Natural killer cell (primary cell): ENCODE results near the gene PCDHA9. TPM values are rescaled to one million over a fixed set of nuclear protein-coding genes. Genes with fewer than 3 reads are reported as not detected.

Experiments used
- ATAC-seq, 3 donors: fragments of 150-1000 bp in 2 of 3; fragments of 200-7000 bp in 1 of 3; cut with Tn5 transposase; 1 replicate in 1 of 3; 2 replicates in 2 of 3; pipeline ENCODE4 v1.10.0; 2021; ENCODE audit warnings: mild to moderate bottlenecking in 2 of 3, moderate library complexity in 2 of 3
- DNase-seq, 2 donors: peaks; one replicate each; pipeline versions ENCODE4 v3.0.0 to v3.0.0-alpha.2; 2013 to 2021; ENCODE audit warnings: mixed read lengths in 1 of 2
- H3K27ac ChIP-seq: one replicate; pipeline ENCODE4 v1.5.1; 2013; ENCODE audit warnings: mild to moderate bottlenecking, low read length
- H3K27me3 ChIP-seq: one replicate; pipeline ENCODE4 v1.6.1; 2013; ENCODE audit warnings: low read length; ENCODE audit not compliant: control insufficient read depth, insufficient read depth
- H3K36me3 ChIP-seq: one replicate; pipeline ENCODE4 v1.6.1; 2013; ENCODE audit warnings: low read length; ENCODE audit not compliant: control insufficient read depth, insufficient read depth
- H3K4me1 ChIP-seq: one replicate; pipeline ENCODE4 v1.6.1; 2013; ENCODE audit warnings: low read length; ENCODE audit not compliant: control insufficient read depth, insufficient read depth
- H3K4me3 ChIP-seq: one replicate; pipeline ENCODE4 v1.5.1; 2013; ENCODE audit warnings: low read length
- H3K9me3 ChIP-seq: one replicate; pipeline ENCODE4 v1.6.1; 2013; ENCODE audit warnings: low read length; ENCODE audit not compliant: control insufficient read depth, insufficient read depth
- H3K27ac Mint-ChIP-seq, 2 donors: one replicate each; pipeline ENCODE4 v1.8.0; 2022; ENCODE audit warnings: mild to moderate bottlenecking in 2 of 2, mixed read lengths in 2 of 2, moderate library complexity in 1 of 2
- H3K27me3 Mint-ChIP-seq, 2 donors: one replicate each; pipeline ENCODE4 v1.8.0; 2022; ENCODE audit warnings: low read depth in 2 of 2, mixed read lengths in 2 of 2
- H3K36me3 Mint-ChIP-seq: one replicate; pipeline ENCODE4 v1.8.0; 2022; ENCODE audit warnings: mixed read lengths
- H3K4me1 Mint-ChIP-seq, 2 donors: one replicate each; pipeline ENCODE4 v1.8.0; 2022; ENCODE audit warnings: mixed read lengths in 2 of 2
- H3K4me3 Mint-ChIP-seq: one replicate; pipeline ENCODE4 v1.8.0; 2022; ENCODE audit warnings: mild to moderate bottlenecking, moderate library complexity, mixed read lengths
- H3K9me3 Mint-ChIP-seq, 2 donors: one replicate each; pipeline ENCODE4 v1.8.0; 2022; ENCODE audit warnings: mixed read lengths in 2 of 2
- CTCF ChIP-seq: fragments of 200-600 bp; IDR thresholded peaks from one replicate; pipeline ENCODE4 v1.8.0; 2022; ENCODE audit warnings: antibody characterized with exemption
- WGBS: methylation state at CpG from one replicate; pipeline ENCODE4 v1.1.7; 2013; ENCODE audit warnings: missing lambda C conversion rate; ENCODE audit not compliant: insufficient coverage; 5-methylcytosine and 5-hydroxymethylcytosine counted together
- intact Hi-C: fragments of 100-400 bp; cut with micrococcal nuclease; formaldehyde crosslinking; loops from one replicate; pipeline ENCODE4 v1.14.2; 2022
- total RNA-seq, 4 donors: library from RNA; stranded (reverse); fragments of 120-200 nt in 1 of 4; gene quantifications; one replicate each; pipeline versions ENCODE4 v1.2.3 to v1.2.4, GENCODE V29; 2013 to 2022

PCDHA9 gene
- total RNA-seq, 3 donors from 2014 or later (not counting 1 experiment from before 2014, with no cell fraction given): not detected

GRCh38 chr5:140877262-140877581 lies 29.0 kb downstream of the PCDHA9 start:
- WGBS: 48% methylated on average over 37 of the region's 37 CpGs
- Histone ChIP-seq H3K4me1 (no peaks in the 10 kb centered on the region), H3K4me3 (no peak overlapping the region), H3K9me3 (peaks cover 17% of the 10 kb centered on the region), H3K27me3 (peaks cover 6% of the 10 kb centered on the region), H3K27ac (no peak overlapping the region), H3K36me3 (no peaks in the 10 kb centered on the region)
- no peaks in the 10 kb centered on the region for H3K36me3 Mint-ChIP-seq
- H3K27ac Mint-ChIP-seq: no peak overlapping the region
- intact Hi-C loops: no loop called here
- H3K27me3 Mint-ChIP-seq: peaks cover 6% of the 10 kb centered on the region in 2 donors
- DNase-seq (no peak), ATAC-seq (no peak)
- H3K4me3 Mint-ChIP-seq: no peak overlapping the region
- peaks cover 8 to 16% of the 10 kb centered on the region in 2 donors for H3K9me3 Mint-ChIP-seq
- TF ChIP-seq CTCF: no peak
- H3K4me1 Mint-ChIP-seq: no peaks in the 10 kb centered on the region

GRCh38 chr5:140881889-140882590 lies 33.9 kb downstream of the PCDHA9 start, which contains the start of gene PCDHA13:
PCDHA13 (plus strand) TSS chr5:140882124; CDS start chr5:140882269, 145 bp downstream.
- Mint-ChIP-seq H3K4me3 (no peak within 1 kb of the TSS), H3K9me3 (peaks cover 8 to 16% of the 10 kb centered on the region in 2 donors), H3K27me3 (peaks cover 6% of the 10 kb centered on the region in 2 donors), H3K27ac (no peak within 1 kb of the TSS), H3K4me1 (no peaks in the 10 kb centered on the region), H3K36me3 (no peaks in the 10 kb centered on the region)
- DNase-seq: no peak
- Histone ChIP-seq H3K4me1 (no peaks in the 10 kb centered on the region), H3K36me3 (no peaks in the 10 kb centered on the region), H3K9me3 (peaks cover 14% of the 10 kb centered on the region), H3K4me3 (no peak within 1 kb of the TSS), H3K27ac (no peak within 1 kb of the TSS), H3K27me3 (peaks cover 5% of the 10 kb centered on the region)
- intact Hi-C loops: no loop called here
- WGBS: 15% methylated on average over 29 of the region's 35 CpGs
- no peak for TF ChIP-seq CTCF
- ATAC-seq: no peak

GRCh38 chr5:140882591-140882899 lies 34.4 kb downstream of the PCDHA9 start:
- no peaks in the 10 kb centered on the region for H3K36me3 ChIP-seq
- H3K9me3 ChIP-seq: peaks cover 14% of the 10 kb centered on the region
- no peak overlapping the region for H3K4me3 ChIP-seq
- DNase-seq (no peak), ATAC-seq (no peak)
- TF ChIP-seq CTCF: no peak
- H3K27ac ChIP-seq: no peak overlapping the region
- H3K27me3 ChIP-seq: peaks cover 5% of the 10 kb centered on the region
- no peaks in the 10 kb centered on the region for H3K4me1 ChIP-seq
- intact Hi-C loops: no loop called here
- no peak overlapping the region for H3K27ac Mint-ChIP-seq
- H3K27me3 Mint-ChIP-seq: peaks cover 6% of the 10 kb centered on the region in 2 donors
- H3K9me3 Mint-ChIP-seq: peaks cover 9 to 19% of the 10 kb centered on the region in 2 donors
- H3K4me1 Mint-ChIP-seq: no peaks in the 10 kb centered on the region
- no peak overlapping the region for H3K4me3 Mint-ChIP-seq
- no peaks in the 10 kb centered on the region for H3K36me3 Mint-ChIP-seq
- 27% methylated on average over 12 of the region's 12 CpGs for WGBS

- Histone ChIP-seq H3K36me3 (no peaks in the 10 kb centered on the region), H3K27me3 (peaks cover 5% of the 10 kb centered on the region), H3K4me3 (no peak overlapping the region), H3K4me1 (no peaks in the 10 kb centered on the region), H3K27ac (no peak overlapping the region), H3K9me3 (peaks cover 14% of the 10 kb centered on the region)
- no peak overlapping the region for H3K4me3 Mint-ChIP-seq
- intact Hi-C loops: no loop called here
- no peak overlapping the region for H3K27ac Mint-ChIP-seq
- H3K4me1 Mint-ChIP-seq: no peaks in the 10 kb centered on the region
- ATAC-seq (no peak), DNase-seq (no peak)
- H3K9me3 Mint-ChIP-seq: peaks cover 11 to 20% of the 10 kb centered on the region in 2 donors
- TF ChIP-seq CTCF: no peak
- 52% methylated on average over 41 of the region's 41 CpGs for WGBS
- H3K36me3 Mint-ChIP-seq: no peaks in the 10 kb centered on the region
- peaks cover 6% of the 10 kb centered on the region in 2 donors for H3K27me3 Mint-ChIP-seq
Measured at GRCh38 chr5:140883373-140883772, 35.2 kb downstream of the PCDHA9 start.
